ENCODE measurements around the gene ZNF385A. TPM values are rescaled to one million over a fixed set of nuclear protein-coding genes. Genes with fewer than 3 reads are reported as not detected.
A peak's percentile ranks its signal among the peaks of the same experiment; 100 is the strongest.

ZNF385A gene
- total RNA-seq, 2 donors from 2014 or later, result 3.1 to 7.3 TPM

DNA sequence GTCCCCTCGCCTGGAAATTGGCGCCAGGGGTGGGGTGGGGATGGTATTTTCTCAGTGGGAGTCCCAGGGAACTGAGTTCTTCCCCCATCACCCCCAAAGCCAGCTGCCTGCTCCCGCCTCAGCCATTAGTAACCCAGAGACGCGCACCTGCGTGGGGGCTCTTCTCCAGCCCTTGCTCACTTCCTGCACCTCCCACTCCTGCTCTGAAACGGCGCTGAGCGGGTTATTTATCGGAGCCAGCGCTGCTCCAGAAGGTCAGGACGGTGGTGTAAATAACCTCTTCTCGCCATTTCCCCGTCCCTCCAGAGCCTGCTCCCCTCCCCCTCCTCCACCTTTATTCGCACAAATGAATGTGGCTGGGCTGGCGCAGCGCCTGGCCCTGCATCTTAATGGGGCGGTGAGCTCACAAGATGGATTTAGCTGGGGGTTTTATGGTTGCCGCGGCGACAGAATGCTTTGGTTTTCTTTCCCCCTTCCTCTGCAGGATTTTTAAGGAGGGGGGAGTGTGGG lies 32.5 kb downstream of the ZNF385A start:
- H3K27me3 ChIP-seq, result no peaks in the 10 kb centered on the region
- intact Hi-C loops (cut with DNase I), result no loop called here
- peak; percentile 56 for ATAC-seq
- H3K4me1 ChIP-seq, result peaks cover 60% of the 10 kb centered on the region
- 14 to 30% methylated on average over 21 of the region's 21 CpGs for WGBS, 2 donors
- H3K4me3 ChIP-seq, result no peak overlapping the region
- TF ChIP-seq POLR2A (IDR thresholded peaks at IDR 0.05), result peak in 1 of 3 donors; percentile 13
- TF ChIP-seq, protein P1, sequence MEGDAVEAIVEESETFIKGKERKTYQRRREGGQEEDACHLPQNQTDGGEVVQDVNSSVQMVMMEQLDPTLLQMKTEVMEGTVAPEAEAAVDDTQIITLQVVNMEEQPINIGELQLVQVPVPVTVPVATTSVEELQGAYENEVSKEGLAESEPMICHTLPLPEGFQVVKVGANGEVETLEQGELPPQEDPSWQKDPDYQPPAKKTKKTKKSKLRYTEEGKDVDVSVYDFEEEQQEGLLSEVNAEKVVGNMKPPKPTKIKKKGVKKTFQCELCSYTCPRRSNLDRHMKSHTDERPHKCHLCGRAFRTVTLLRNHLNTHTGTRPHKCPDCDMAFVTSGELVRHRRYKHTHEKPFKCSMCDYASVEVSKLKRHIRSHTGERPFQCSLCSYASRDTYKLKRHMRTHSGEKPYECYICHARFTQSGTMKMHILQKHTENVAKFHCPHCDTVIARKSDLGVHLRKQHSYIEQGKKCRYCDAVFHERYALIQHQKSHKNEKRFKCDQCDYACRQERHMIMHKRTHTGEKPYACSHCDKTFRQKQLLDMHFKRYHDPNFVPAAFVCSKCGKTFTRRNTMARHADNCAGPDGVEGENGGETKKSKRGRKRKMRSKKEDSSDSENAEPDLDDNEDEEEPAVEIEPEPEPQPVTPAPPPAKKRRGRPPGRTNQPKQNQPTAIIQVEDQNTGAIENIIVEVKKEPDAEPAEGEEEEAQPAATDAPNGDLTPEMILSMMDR (IDR thresholded peaks at IDR 0.05), result no peak
- no peaks in the 10 kb centered on the region for H3K9me3 ChIP-seq
- peak overlapping the region; percentile 69 to 86 (median 80) for H3K27ac ChIP-seq
- peaks cover 0 to 33% of the 10 kb centered on the region in 2 donors for H3K36me3 ChIP-seq (replicated peaks in 1 of 2; ENCODE audit: insufficient read depth in 1 of 2, low read depth in 2 of 2)
- peak; percentile 72 to 85 (median 78) for DNase-seq

DNA sequence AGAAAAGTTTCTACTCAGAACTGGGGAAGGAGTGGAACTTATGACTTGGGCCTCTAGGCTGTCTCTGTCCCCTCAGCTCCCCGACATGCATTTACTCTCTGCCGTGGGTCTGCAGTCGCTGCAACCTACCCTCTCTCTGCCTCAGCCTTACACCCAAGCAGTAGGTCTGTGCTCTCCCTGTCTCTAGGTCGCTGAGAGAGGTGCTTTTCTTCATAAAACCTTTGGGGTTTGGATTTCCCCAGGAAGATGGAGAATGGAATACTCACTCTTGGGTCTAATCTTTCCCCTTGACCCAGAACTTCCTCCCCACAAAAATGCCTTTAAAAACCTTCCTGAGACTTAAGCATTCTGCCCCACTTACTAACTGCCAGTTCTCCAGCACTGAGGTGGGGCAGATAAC lies 33.2 kb downstream of the ZNF385A start:
- no peak for DNase-seq
- Histone ChIP-seq H3K9me3 (no peaks in the 10 kb centered on the region), H3K36me3 (replicated peaks in 1 of 2; ENCODE audit: insufficient read depth in 1 of 2, low read depth in 2 of 2) (peaks cover 0 to 33% of the 10 kb centered on the region in 2 donors), H3K4me1 (peaks cover 53% of the 10 kb centered on the region), H3K4me3 (no peak overlapping the region), H3K27me3 (no peaks in the 10 kb centered on the region), H3K27ac (peak overlapping the region; percentile 69 to 86 (median 80))
- intact Hi-C loops (cut with DNase I), result no loop called here
- ATAC-seq, result no peak
- WGBS, 2 donors, result 72 to 80% methylated on average over 4 of the region's 4 CpGs
- TF ChIP-seq, protein P1 (IDR thresholded peaks at IDR 0.05), result no peak
- TF ChIP-seq POLR2A (IDR thresholded peaks at IDR 0.05), result no peak

DNA sequence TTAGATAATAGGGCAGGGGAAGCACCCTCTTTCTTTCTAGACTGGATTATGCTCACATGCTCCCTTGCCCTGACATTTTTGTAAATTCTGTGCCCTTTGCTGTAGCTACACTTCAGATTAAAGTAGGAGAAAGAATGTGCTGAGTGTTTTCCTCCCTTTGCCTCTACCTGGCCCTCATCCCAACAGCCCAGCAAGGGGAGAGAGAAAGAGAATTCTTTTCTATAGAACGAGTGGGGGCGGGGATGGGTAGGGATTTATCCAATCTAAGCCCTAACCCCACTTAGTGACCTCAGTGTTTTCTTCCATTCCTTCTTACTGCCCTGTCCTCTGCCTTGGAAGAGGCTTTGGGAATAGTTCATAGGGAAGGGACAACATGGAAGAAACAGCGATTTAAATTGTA lies 33.8 kb downstream of the ZNF385A start:
- peak overlapping the region in 2 of 4 donors; percentile 15 to 25 for H3K27ac ChIP-seq
- no peak for DNase-seq

DNA sequence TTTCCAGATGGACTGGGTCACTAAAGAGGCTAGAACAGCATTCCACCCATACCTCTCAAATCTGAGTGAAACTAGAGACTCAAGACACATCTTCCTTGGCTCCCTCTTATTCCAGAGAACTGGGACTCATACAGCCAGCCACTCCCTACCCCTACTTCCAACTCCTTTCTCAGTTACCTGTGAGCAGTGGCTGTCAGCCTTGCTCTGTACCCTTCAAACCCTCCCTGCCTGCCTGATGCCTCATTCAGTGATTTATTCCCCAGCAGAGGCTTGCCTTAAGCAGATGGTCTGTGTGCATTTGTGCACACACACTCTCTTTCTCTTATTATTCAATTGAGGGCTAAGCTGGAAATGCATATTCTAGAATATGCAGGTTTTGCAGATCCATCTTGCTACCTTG lies 34.9 kb downstream of the ZNF385A start:
- ATAC-seq (no peak), DNase-seq (no peak)
- peaks cover 0 to 40% of the 10 kb centered on the region in 2 donors for H3K36me3 ChIP-seq (replicated peaks in 1 of 2; ENCODE audit: insufficient read depth in 1 of 2, low read depth in 2 of 2)
- intact Hi-C loops (cut with DNase I), result no loop called here
- peaks cover 36% of the 10 kb centered on the region for H3K4me1 ChIP-seq
- no peaks in the 10 kb centered on the region for H3K27me3 ChIP-seq
- TF ChIP-seq POLR2A (IDR thresholded peaks at IDR 0.05), result no peak
- TF ChIP-seq, protein P1 (IDR thresholded peaks at IDR 0.05), result no peak
- H3K4me3 ChIP-seq, result no peak overlapping the region
- H3K27ac ChIP-seq, result no peak overlapping the region
- H3K9me3 ChIP-seq, result no peaks in the 10 kb centered on the region

More for the DNA sequence above, 33.8 kb downstream of the ZNF385A start:
- Histone ChIP-seq H3K9me3 (no peaks in the 10 kb centered on the region), H3K4me1 (peaks cover 47% of the 10 kb centered on the region), H3K27me3 (no peaks in the 10 kb centered on the region), H3K36me3 (replicated peaks in 1 of 2; ENCODE audit: insufficient read depth in 1 of 2, low read depth in 2 of 2) (peaks cover 0 to 33% of the 10 kb centered on the region in 2 donors), H3K4me3 (no peak overlapping the region)
- 64 to 77% methylated on average over 3 of the region's 3 CpGs for WGBS, 2 donors
- no peak for TF ChIP-seq POLR2A (IDR thresholded peaks at IDR 0.05)
- TF ChIP-seq, protein P1 (IDR thresholded peaks at IDR 0.05), result no peak
- intact Hi-C loops (cut with DNase I), result no loop called here
- ATAC-seq, result no peak

DNA sequence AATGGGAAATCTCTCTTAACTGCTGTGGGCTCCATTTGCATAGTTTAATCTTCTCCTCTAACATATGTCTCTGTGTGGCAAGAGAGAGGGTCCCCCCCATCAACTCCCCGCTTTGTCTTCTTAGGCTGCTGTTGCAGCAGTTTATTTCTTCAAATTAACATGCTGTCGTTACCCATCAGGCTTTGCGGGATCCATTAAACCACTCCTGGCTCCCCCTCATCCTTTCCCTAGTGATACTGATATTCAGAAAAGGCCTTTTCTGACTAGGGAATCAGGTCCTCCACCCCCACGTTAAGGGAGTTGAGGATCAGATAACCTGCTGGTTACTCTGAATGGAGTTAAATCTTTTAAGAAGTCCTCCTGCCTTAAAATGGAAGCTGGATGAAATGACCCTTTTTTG lies 35.5 kb downstream of the ZNF385A start:
- Histone ChIP-seq H3K27ac (no peak overlapping the region), H3K4me1 (peaks cover 30% of the 10 kb centered on the region), H3K36me3 (replicated peaks in 1 of 2; ENCODE audit: insufficient read depth in 1 of 2, low read depth in 2 of 2) (peaks cover 0 to 42% of the 10 kb centered on the region in 2 donors), H3K9me3 (no peaks in the 10 kb centered on the region), H3K4me3 (no peak overlapping the region), H3K27me3 (no peaks in the 10 kb centered on the region)
- DNase-seq (no peak), ATAC-seq (no peak)
- intact Hi-C loops (cut with DNase I), result no loop called here
- TF ChIP-seq, protein P1 (IDR thresholded peaks at IDR 0.05), result no peak
- TF ChIP-seq POLR2A (IDR thresholded peaks at IDR 0.05), result no peak
- 82 to 86% methylated on average over 4 of the region's 4 CpGs for WGBS, 2 donors
